ENCODE data around the gene RCC2.
"Not testable (repeated sequence)": the region's sequence is repeated elsewhere in the genome, so short reads cannot be mapped to it uniquely, and the experiment has no call there.

RCC2 gene

GRCh38 chr1:17439250-17440073 is at the start of gene RCC2:
RCC2 (minus strand) TSS chr1:17439677; CDS start chr1:17438514, 1,163 bp downstream.
- DNase-seq: peak; percentile 75

- DNase-seq: no peak
Measured at GRCh38 chr1:17486242-17486641, 46.8 kb upstream of the RCC2 start.

- DNase-seq: no peak
Measured at GRCh38 chr1:17485281-17485680, 45.8 kb upstream of the RCC2 start.

- not testable (repeated sequence) for DNase-seq
Measured at GRCh38 chr1:17481981-17482380, 42.5 kb upstream of the RCC2 start.

- no peak for DNase-seq
Measured at GRCh38 chr1:17480846-17481245, 41.4 kb upstream of the RCC2 start.

GRCh38 chr1:17475752-17476151 is 36.3 kb upstream of the RCC2 start:
- no peak for DNase-seq

GRCh38 chr1:17474836-17475555 is 35.5 kb upstream of the RCC2 start:
- not testable (repeated sequence) for DNase-seq

GRCh38 chr1:17472814-17473213 is 33.3 kb upstream of the RCC2 start:
- DNase-seq: no peak

- no peak for DNase-seq
Measured at GRCh38 chr1:17471393-17471792, 31.9 kb upstream of the RCC2 start.

GRCh38 chr1:17470021-17470799 is 30.7 kb upstream of the RCC2 start:
- no peak for DNase-seq

- DNase-seq: not testable (repeated sequence)
Measured at GRCh38 chr1:17468357-17469265, 29.1 kb upstream of the RCC2 start.

- DNase-seq: no peak
Measured at GRCh38 chr1:17466359-17466758, 26.9 kb upstream of the RCC2 start.

GRCh38 chr1:17465228-17465627 is 25.8 kb upstream of the RCC2 start:
- DNase-seq: no peak

- no peak for DNase-seq
Measured at GRCh38 chr1:17463991-17464390, 24.5 kb upstream of the RCC2 start.

- no peak for DNase-seq
Measured at GRCh38 chr1:17462669-17463068, 23.2 kb upstream of the RCC2 start.

GRCh38 chr1:17460219-17460618 is 20.7 kb upstream of the RCC2 start:
- DNase-seq: no peak

GRCh38 chr1:17458794-17459193 is 19.3 kb upstream of the RCC2 start:
- no peak for DNase-seq

GRCh38 chr1:17452686-17453085 is 13.2 kb upstream of the RCC2 start:
- no peak for DNase-seq

- not testable (repeated sequence) for DNase-seq
Measured at GRCh38 chr1:17452203-17452602, 12.7 kb upstream of the RCC2 start.

- no peak for DNase-seq
Measured at GRCh38 chr1:17451731-17452130, 12.3 kb upstream of the RCC2 start.

- no peak for DNase-seq
Measured at GRCh38 chr1:17447501-17447992, 8.1 kb upstream of the RCC2 start.

- DNase-seq: no peak
Measured at GRCh38 chr1:17442841-17443240, 3.4 kb upstream of the RCC2 start.
